HT-29 (cell line): ENCODE results near the gene CPAMD8. TPM values are rescaled to one million over a fixed set of nuclear protein-coding genes. Genes with fewer than 3 reads are reported as not detected.

Experiments used
- DNase-seq: peaks from one replicate; pipeline ENCODE4 v3.0.0-alpha.2; 2015; ENCODE audit warnings: low spot score
- total RNA-seq: library from RNA; depleted of rRNA; stranded (reverse); fragments of >200 nt; shearing (Covaris generic); gene quantifications from 2 replicates; pipeline ENCODE4 v1.2.3, GENCODE V29; 2014

The CPAMD8 gene
- total RNA-seq, 1 experiment from 2014 or later: not detected

DNA sequence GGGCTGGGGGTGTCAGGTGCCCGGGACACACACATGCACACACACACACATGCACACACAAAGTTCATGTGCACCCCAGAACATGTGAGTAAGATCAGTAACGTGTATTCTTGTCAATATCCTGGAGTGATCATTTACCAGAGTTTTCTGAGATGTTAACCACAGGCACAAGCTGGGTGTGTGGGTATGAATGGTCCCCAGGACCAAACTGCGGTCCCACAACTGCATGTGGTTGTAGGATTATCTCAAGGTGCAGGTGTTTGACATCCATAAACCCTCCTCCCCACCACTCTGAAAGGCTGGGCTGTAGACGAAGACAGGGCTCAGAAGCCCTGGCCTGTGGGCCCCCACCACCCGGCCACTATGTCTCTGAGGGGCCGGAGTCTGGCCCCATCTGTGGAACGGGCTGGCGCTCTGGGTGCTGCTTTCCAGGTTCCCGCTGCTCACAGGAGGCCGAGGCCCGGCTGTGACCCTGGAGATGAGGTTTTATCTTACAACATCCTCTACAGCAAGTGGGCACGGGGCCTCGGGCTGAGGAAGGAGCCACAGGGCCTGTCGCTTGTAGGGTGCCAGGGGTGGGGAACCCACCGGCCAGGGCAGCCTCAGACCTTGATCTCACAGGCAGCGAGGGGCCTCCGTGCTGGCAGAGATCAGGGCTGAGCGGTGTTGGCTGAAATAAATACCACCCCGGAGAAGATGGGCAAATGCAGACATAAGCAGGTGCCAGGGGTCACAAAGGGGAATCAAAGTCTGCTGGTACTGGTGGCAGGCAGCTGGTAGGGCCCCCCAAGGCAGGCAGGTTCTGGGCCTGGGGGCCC lies 133.5 kb downstream of the CPAMD8 start:
- no peak for DNase-seq

DNA sequence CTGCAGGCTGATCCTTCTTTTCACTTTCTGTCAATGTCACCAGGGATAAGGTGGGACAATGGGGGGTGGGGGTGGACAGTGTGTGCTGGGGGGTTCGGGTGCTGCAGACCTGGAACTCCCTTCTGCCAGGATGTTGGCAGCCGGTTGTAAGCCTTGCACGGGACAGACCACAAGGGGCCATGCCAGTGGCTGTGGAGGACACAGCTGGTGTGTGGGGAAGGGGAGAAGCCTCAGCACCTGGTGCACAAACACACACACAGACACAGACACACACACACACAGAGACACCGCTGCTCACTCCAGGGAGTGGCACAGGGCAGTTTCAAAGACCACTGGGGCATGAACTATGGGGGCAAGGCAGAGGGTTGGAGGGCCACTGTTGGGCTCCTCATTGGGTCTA lies 134.2 kb downstream of the CPAMD8 start:
- no peak for DNase-seq

DNA sequence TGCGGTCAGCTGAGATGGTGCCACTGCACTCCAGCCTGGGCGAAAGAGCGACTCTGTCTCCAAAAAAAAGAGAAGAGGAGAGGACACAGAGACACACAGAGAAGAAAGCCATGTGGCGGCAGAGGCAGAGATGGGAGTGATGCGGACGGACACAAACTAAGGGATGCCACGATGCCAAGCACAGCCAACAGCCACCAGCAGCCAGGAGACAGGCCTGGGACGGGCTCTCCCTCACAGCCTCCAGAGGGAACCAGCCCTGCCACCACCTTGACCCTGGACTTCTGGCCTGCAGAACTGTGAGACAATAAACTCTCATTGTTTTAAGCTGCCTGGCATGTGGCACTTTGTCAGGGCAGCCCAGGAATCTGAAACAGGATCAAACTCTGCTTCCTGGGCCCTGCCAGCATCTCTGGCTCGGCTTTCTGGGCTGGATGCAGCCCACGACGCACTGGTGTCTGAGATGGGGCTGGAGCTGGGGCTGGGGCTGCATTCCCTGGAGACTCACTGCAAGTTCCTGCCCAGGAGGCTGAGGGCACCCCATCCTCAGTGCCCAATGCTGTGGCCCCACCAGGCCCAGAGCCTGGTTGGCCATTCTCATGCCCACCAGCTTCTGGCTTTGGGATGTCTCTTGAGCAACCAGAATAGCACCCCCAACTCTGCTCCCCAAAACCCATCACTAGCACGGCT lies 134.8 kb downstream of the CPAMD8 start:
- DNase-seq: no peak

DNA sequence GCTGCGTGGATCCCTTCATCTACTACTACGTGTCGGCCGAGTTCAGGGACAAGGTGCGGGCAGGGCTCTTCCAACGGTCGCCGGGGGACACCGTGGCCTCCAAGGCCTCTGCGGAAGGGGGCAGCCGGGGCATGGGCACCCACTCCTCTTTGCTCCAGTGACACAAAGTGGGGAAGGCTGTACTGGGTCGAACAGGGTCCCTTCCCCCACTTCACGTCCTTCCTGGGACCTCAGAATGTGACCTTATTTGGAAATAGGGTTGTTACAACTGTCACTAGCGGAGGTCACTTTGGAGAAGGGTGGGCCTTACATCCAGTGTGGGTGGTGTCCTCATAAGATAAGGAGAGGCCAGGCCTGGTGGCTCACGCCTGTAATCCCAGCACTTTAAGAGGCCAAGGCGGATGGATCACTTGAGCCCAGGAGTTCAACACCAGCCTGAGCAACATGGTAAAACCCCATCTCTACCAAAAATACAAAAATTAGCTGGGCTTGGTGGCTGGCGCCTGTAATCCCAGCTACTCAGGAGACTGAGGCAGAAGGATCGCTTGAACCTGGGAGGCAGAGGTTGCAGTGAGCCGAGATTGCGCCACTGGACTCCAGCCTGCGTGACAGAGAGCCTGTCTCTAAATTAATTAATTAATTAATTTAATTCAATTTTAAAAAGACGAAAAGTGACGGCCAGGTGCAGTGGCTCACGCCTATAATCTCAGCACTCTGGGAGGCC lies 136.0 kb downstream of the CPAMD8 start:
- no peak for DNase-seq

DNA sequence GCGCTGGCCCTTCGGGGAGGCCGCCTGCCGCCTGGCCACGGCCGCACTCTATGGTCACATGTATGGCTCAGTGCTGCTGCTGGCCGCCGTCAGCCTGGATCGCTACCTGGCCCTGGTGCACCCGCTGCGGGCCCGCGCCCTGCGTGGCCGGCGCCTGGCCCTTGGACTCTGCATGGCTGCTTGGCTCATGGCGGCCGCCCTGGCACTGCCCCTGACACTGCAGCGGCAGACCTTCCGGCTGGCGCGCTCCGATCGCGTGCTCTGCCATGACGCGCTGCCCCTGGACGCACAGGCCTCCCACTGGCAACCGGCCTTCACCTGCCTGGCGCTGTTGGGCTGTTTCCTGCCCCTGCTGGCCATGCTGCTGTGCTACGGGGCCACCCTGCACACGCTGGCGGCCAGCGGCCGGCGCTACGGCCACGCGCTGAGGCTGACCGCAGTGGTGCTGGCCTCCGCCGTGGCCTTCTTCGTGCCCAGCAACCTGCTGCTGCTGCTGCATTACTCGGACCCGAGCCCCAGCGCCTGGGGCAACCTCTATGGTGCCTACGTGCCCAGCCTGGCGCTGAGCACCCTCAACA lies 136.6 kb downstream of the CPAMD8 start:
- DNase-seq: no peak

DNA sequence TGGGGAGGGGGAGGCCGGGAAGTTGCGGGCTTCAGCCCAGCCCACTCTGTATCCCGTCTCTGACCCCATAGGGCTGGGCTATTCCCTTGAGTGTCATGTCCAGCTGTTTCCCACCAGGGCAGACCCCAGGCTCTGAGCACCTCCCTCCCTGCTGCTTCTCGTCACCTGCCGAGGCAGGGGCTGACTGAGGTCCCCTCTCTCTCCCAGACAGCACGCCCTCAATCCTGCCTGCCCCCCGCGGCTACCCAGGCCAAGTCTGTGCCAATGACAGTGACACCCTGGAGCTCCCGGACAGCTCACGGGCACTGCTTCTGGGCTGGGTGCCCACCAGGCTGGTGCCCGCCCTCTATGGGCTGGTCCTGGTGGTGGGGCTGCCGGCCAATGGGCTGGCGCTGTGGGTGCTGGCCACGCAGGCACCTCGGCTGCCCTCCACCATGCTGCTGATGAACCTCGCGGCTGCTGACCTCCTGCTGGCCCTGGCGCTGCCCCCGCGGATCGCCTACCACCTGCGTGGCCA lies 137.2 kb downstream of the CPAMD8 start:
- no peak for DNase-seq

DNA sequence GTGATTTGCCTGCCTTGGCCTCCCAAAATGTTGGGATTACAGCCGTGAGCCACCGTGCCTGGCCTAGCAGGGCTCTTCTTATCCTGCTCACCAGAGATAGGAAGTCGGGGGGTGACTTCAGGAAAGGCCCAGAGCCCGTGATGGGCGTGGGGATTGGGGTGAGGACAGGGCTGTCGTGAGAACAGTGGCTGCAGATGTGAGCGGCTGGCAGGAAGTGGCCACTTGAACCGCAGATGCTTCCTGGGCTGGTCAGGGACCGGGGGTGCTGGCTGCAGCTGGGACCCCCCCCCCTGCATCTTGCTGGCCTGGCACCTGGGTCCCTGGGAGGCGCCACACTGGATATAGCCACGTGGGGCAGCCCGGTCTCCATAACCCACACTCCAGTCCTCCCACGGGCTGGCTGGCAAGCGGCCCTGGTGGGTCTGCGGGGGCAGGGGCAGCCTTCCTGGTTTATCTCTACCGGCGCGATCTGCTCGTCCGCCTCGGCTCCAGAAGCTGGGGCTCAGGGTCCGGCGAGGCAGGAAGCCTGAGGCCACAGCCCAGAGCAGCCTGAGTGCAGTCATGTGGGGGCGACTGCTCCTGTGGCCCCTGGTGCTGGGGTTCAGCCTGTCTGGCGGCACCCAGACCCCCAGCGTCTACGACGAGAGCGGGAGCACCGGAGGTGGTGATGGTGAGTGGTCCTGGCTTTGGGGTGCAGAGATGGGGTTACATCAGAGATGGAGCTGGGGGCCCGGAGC lies 137.8 kb downstream of the CPAMD8 start, which contains the start of gene F2RL3:
F2RL3 (plus strand) TSS at position 371 of the 737 bp plus-strand sequence; CDS start at position 562, 191 bp downstream.
- DNase-seq: no peak

DNA sequence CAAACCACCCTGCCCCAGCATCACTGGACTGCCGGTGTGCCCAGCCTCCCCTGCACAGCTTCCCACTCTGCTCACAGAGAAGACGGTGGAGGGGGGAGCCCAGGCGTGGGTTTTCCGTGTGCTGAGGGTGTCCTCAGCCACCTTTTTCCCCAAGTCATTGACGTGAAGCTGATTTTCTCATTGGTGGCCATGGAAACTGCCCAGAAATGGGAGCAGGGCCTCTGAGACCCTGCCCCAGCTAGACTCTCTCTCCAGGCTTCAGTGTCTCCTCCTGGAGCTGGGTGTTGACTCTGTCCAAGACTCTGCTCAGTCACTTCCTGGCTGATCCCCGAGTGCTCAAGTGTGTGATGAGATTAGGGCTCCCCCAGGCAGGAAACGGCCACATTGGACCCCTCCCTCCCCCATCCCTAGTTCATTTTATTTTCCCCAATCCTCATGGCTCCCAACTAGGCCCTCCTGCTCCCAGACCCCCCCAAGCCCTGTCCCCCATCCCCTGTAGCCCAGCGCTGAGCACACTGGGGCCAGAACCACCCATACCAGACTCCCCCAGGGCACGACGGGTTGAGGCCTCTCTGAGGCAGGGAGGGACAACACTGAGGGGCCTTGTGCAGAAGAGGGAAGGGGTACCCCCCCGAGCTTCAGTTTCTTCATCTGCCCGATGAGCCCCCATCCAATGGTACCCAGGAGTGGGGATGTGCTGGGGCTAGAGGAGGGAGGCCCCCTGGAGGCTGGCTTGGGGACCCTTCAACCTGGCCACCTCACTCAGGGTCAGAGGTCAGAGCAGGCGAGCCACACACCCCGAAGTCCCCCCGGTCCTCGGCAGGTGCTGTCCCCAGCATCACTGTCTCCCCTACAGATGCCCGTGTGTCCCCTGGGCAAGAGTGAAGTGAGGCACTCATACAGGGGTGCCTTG lies 139.0 kb downstream of the CPAMD8 start:
- DNase-seq: no peak

DNA sequence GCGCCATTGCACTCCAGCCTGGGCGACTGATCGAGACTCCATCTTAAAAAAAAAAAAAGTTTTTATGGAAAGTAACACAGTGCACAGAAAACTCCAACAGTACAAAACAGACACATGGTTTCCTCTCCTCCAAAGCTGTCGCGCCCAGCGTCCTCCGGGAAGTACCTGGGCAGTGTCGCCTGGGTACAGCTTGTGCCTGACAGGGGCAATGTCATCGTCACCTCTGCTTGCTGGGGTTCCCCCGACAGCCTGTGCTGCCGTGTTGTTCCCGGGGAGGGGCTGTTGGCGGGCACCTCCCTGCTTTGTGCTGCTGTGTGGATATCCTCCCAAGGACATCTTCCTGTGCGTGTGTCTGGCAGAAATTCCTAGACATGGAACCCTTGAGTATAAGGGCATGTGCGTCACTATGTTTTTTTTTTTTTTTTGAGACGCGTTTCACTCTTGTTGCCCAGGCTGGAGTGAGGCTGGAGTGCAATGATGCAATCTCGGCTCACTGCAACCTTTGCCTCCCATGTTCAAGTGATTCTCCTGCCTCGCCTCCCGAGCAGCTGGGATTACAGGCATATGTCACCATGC lies 140.2 kb downstream of the CPAMD8 start:
- DNase-seq: no peak

DNA sequence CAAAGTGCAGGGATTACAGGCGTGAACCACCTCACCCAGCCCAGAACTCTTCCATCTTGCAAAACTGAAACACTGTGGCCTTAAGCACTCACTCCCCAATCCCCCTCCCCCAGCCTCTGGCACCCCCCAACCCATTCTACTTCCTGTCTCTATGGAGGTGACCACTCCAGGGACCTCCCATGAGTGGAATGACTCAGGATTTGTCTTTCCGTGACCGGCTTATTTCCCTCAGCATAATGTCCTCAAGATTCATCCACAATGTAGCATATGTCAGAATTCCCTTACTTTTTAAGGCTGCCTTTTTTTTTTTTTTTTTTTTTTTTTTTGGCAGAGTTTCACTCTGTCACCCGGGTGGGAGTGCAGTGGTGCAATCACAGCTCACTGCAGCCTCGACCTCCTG lies 141.4 kb downstream of the CPAMD8 start:
- no peak for DNase-seq

DNA sequence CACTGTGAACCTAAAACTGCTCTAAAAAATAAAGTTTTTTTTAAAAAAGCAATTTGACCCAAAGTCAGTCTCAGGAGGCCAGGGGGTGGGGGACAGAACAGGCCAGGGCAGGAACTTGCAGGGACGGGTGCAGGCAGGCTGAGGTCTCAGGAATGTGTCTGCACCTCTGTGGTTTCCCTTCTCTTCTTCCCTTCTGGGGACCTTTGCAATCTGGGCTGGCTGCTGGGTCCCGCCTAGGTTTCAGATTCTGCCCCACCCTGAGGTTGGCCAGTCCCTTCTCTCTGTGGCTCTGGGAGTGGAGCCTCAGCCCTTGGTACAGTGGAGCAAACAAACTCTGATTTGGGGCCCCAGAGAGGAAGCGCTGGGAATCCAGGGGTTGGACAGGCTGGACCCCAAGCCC lies 143.1 kb downstream of the CPAMD8 start:
- no peak for DNase-seq

DNA sequence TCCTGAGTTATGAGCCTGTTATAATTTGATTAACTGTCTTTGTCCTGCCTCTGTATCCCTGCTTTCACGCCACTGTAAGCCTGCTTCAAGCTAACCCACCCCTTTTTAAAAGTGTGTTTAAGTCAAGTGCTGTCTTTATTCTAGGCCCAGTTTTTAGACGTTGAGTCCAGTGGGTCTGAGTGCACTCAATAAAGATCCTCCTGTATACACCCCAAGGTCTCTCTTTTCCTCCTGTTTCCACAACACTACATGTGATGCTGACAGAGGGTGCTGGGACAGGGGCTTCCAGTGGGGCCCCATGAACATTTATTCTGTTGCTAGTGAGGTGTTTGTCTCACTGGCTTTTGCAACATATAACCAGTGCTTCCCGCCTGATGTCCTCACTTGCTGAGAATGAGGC lies 144.5 kb downstream of the CPAMD8 start:
- DNase-seq: no peak

DNA sequence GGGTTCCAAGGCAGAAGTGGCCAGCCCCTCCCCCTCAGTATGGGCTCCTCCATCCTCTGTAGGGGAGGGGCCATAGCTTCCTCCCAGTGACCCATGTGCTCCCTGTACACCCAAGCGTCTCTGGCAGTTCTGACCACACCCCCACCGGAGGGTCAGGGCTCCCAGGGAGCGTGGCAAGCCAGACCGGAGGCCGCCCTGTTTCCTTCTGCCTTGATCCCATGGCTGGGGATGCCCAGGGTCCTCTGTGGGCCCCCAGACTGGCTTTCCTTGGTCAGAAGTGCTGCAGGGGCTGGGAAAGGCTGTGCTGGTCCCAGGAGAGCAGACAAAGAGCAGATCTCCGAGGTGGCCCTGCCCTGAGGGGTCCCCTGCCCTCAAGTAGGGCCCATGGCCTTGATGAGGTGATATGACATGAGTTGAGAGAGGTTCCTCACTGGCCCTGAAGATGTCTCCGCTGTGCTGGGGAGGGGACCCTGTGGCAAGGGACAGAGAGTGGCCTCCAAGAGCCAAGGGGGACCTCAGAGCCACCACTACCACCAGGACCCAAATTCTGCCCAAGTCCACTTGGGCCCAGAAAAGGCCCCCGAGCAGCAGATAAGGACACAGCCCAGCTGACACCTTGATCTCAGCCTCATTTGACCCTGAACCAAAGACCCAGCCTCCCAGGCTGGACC lies 145.6 kb downstream of the CPAMD8 start:
- DNase-seq: no peak

DNA sequence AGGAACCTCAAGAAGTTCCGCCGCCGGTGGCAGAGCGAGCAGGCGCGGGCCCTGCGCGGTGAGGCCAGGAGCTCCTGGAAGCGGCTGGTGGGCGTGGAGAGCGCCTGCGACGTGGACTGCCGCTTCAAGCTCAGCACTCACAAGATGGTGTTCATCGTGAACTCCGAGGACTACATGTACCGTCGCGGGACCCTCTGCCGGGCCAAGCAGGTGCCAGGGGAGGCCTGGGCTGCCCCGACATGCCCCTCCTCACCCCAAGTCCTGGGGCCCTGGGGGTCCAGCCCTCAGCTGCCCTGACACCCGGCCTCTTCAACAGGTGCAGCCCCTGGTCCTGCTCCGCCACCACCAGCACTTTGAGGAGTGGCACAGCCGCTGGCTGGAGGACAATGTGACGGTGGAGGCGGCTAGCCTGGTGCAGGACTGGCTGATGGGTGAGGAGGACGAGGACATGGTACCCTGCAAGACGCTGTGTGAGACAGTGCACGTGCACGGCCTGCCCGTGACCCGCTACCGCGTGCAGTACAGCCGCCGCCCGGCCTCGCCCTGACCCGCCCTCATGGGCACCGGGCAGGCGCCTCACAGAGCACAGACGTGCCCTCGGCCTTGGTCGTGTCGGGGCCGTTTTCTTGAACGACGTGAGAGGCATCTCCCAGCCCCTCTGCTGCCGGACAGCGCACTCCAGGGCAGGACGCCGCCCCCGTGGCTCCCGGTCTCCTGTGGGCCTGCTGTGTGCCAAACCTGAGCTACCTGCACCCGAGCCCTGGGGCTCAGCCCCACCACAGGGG lies 148.2 kb downstream of the CPAMD8 start:
- no peak for DNase-seq

DNA sequence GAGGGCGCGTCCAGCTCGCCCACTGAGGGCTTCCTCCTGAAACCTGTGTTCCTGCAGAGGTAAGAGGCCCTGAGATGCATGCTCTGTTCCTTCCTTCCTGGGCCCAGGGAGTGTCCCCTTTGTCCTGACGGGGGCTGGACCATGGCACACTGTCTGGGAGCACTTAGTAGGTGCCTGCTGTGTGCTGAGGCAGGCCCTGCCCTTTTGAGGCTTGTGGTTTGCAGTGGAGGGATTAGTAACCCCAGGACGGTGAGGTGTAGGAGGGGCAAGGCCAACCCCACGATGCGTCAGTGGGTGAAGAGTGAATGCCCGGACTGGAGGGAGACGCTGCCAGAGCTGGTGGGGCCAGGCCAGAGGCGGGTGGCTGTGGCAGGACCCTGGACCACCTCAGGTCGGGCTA lies 149.0 kb downstream of the CPAMD8 start:
- DNase-seq: no peak

DNA sequence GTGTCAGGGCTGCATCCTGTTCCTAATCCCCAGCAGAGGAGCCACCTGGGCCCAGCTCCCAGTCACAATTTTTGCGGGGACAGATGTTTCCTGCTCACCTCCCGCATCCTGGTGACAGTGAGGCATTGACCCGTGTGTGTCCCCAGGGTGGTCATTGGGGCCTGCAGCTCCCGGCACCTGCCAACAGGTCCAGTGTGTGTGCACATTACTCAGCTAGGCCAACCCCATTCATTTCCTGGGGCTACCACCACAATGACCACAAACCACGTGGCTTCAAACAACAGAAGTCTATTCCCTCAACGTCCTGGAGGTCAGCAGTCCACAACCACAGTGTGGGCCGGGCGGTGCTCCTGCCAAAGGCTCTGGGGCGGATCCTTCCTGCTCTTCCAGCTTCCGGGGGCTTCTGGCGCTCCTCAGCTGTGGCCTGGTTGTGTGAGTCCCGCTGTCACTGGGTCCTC lies 149.7 kb downstream of the CPAMD8 start:
- DNase-seq: peak; percentile 37

DNA sequence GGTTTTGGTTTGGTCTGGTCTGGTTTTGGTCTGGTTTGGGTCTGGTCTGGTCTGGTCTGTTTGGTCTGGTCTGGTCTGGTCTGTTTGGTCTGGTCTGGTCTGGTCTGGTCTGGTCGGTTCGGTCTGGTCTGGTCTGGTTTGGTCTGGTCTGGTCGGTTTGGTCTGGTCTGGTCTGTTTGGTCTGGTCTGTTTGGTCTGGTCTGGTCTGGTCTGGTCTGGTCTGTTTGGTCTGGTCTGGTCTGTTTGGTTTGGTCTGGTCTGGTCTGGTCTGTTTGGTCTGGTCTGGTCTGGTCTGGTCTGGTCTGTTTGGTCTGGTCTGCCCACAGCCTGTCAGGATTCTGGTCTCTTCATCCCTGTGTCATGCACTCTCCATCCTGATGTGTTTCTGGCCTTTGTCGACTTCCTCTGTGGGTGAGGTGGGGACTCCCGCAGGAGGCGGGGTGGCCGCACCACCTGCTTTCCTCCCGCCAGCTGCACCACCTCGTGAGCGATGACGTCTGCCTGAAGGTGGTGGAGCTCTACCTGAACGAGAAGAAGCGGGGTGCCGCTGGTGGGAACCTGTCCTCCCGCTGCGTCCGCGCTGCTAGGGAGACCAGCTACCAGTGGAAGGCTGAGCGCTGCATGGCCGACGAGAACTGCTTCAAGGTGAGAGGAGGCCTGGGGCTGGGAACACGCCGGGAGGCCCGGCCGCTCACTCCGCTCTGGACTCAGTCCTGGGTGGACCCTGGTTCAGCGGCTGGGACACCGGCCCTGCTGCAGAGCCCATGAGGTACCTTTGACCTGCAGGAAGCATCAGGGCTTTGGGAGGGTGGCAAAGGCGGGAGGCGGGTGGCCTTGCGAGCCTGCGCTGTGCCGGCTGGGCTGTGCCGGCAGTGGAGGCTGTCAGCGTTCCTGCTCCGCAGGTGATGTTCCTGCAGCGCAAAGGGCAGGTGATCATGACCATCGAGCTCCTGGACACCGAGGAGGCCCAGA lies 150.7 kb downstream of the CPAMD8 start:
- DNase-seq: no peak
